ENCODE measurements around the gene KIF26B.
"Not testable (repeated sequence)": the region's sequence is repeated elsewhere in the genome, so short reads cannot be mapped to it uniquely, and the experiment has no call there.

The KIF26B gene

GRCh38 chr1:245345191-245345884 is 190.6 kb downstream of the KIF26B start:
- no peak for TF ChIP-seq CTCF (conservative IDR thresholded peaks at IDR 0.05; ENCODE audit: low read depth, low read length)
- DNase-seq (ENCODE audit: low read depth), result no peak
- no peak overlapping the region for H3K4me3 ChIP-seq (ENCODE audit: low read depth, low read length)

GRCh38 chr1:245348626-245349025 is 193.8 kb downstream of the KIF26B start:
- TF ChIP-seq CTCF (conservative IDR thresholded peaks at IDR 0.05; ENCODE audit: low read depth, low read length), result no peak
- no peak for DNase-seq (ENCODE audit: low read depth)
- no peak overlapping the region for H3K4me3 ChIP-seq (ENCODE audit: low read depth, low read length)

- no peak for DNase-seq (ENCODE audit: low read depth)
- no peak for TF ChIP-seq CTCF (conservative IDR thresholded peaks at IDR 0.05; ENCODE audit: low read depth, low read length)
- no peak overlapping the region for H3K4me3 ChIP-seq (ENCODE audit: low read depth, low read length)
Measured at GRCh38 chr1:245353411-245353810, 198.6 kb downstream of the KIF26B start.

- no peak for DNase-seq (ENCODE audit: low read depth)
- no peak for TF ChIP-seq CTCF (conservative IDR thresholded peaks at IDR 0.05; ENCODE audit: low read depth, low read length)
- no peak overlapping the region for H3K4me3 ChIP-seq (ENCODE audit: low read depth, low read length)
Measured at GRCh38 chr1:245353915-245354775, 199.4 kb downstream of the KIF26B start.

- not testable (repeated sequence) for H3K4me3 ChIP-seq (ENCODE audit: low read depth, low read length); DNase-seq (ENCODE audit: low read depth)
Measured at GRCh38 chr1:245355851-245356630, 201.3 kb downstream of the KIF26B start.

GRCh38 chr1:245356891-245357585 is 202.3 kb downstream of the KIF26B start:
- no peak for DNase-seq (ENCODE audit: low read depth)
- no peak overlapping the region for H3K4me3 ChIP-seq (ENCODE audit: low read depth, low read length)
- no peak for TF ChIP-seq CTCF (conservative IDR thresholded peaks at IDR 0.05; ENCODE audit: low read depth, low read length)

GRCh38 chr1:245359101-245359680 is 204.4 kb downstream of the KIF26B start:
- not testable (repeated sequence) for H3K4me3 ChIP-seq (ENCODE audit: low read depth, low read length); DNase-seq (ENCODE audit: low read depth)
